ENCODE measurements around the gene NCAM2. TPM values are rescaled to one million over a fixed set of nuclear protein-coding genes. Genes with fewer than 3 reads are reported as not detected.

Gene NCAM2
- polyA plus RNA-seq, 3 donors: not detected

- H3K36me3 Mint-ChIP-seq: no peaks in the 10 kb centered on the region
- H3K27me3 Mint-ChIP-seq (ENCODE audit: low read depth in 3 of 3): no peaks in the 10 kb centered on the region
- H3K4me3 ChIP-seq (replicated peaks in 1 of 3; ENCODE audit: low read depth in 2 of 3, low read length in 3 of 3): no peak overlapping the region
- WGBS (ENCODE audit: insufficient coverage): no CpG with 5 or more reads among the region's 2 CpGs
- H3K9ac ChIP-seq (ENCODE audit: insufficient read depth, low read length, poor library complexity, severe bottlenecking): no peak overlapping the region
- H3K79me2 ChIP-seq (ENCODE audit: insufficient read depth, low read length): no peaks in the 10 kb centered on the region
- no peak overlapping the region for H3K4me2 ChIP-seq (replicated peaks; ENCODE audit: extremely low read depth, low read length, poor library complexity, severe bottlenecking)
- no peak for DNase-seq
- H3K27ac ChIP-seq (ENCODE audit: low read depth in 1 of 2, low read length in 2 of 2): no peak overlapping the region
- H3K9me3 ChIP-seq (replicated peaks in 1 of 2; ENCODE audit: control insufficient read depth in 1 of 2, insufficient read depth in 1 of 2, low read length in 2 of 2): no peaks in the 10 kb centered on the region
- no peaks in the 10 kb centered on the region for H3K4me1 Mint-ChIP-seq
- no peaks in the 10 kb centered on the region for H3K4me1 ChIP-seq (ENCODE audit: control insufficient read depth in 1 of 2, insufficient read depth in 2 of 2, low read length in 2 of 2)
- no peaks in the 10 kb centered on the region for H4K20me1 ChIP-seq (ENCODE audit: insufficient read depth, low read length)
- no peak overlapping the region for H2AFZ ChIP-seq (ENCODE audit: insufficient read depth, low read depth, low read length, poor library complexity, severe bottlenecking)
- no peaks in the 10 kb centered on the region for H3K36me3 ChIP-seq (replicated peaks in 1 of 2; ENCODE audit: control insufficient read depth in 1 of 2, insufficient read depth in 2 of 2, low read length in 2 of 2)
- TF ChIP-seq CTCF (IDR thresholded peaks at IDR 0.05): no peak
- intact Hi-C loops (cut with micrococcal nuclease): no loop called here
- peaks cover 0 to 5% (median 0%) of the 10 kb centered on the region in 7 donors for H3K9me3 Mint-ChIP-seq
- H3K27ac Mint-ChIP-seq: no peak overlapping the region
- H3K4me3 Mint-ChIP-seq: no peak overlapping the region
- H3K27me3 ChIP-seq (ENCODE audit: control insufficient read depth in 2 of 2, insufficient read depth in 2 of 2, low read length in 2 of 2): no peaks in the 10 kb centered on the region
These were observed 299.0 kb downstream of the NCAM2 start for GRCh38 chr21:21297211-21297610.

- no peak for TF ChIP-seq CTCF (IDR thresholded peaks at IDR 0.05)
- Histone ChIP-seq H3K9me3 (replicated peaks in 1 of 2; ENCODE audit: control insufficient read depth in 1 of 2, insufficient read depth in 1 of 2, low read length in 2 of 2) (no peaks in the 10 kb centered on the region), H3K9ac (ENCODE audit: insufficient read depth, low read length, poor library complexity, severe bottlenecking) (no peak overlapping the region), H4K20me1 (ENCODE audit: insufficient read depth, low read length) (no peaks in the 10 kb centered on the region), H3K4me1 (ENCODE audit: control insufficient read depth in 1 of 2, insufficient read depth in 2 of 2, low read length in 2 of 2) (no peaks in the 10 kb centered on the region), H3K36me3 (replicated peaks in 1 of 2; ENCODE audit: control insufficient read depth in 1 of 2, insufficient read depth in 2 of 2, low read length in 2 of 2) (no peaks in the 10 kb centered on the region), H3K4me3 (replicated peaks in 1 of 3; ENCODE audit: low read depth in 2 of 3, low read length in 3 of 3) (no peak overlapping the region), H3K27me3 (ENCODE audit: control insufficient read depth in 2 of 2, insufficient read depth in 2 of 2, low read length in 2 of 2) (no peaks in the 10 kb centered on the region), H3K79me2 (ENCODE audit: insufficient read depth, low read length) (no peaks in the 10 kb centered on the region), H3K27ac (ENCODE audit: low read depth in 1 of 2, low read length in 2 of 2) (no peak overlapping the region), H2AFZ (ENCODE audit: insufficient read depth, low read depth, low read length, poor library complexity, severe bottlenecking) (no peak overlapping the region), H3K4me2 (replicated peaks; ENCODE audit: extremely low read depth, low read length, poor library complexity, severe bottlenecking) (no peak overlapping the region)
- peaks cover 0 to 2% (median 0%) of the 10 kb centered on the region in 3 donors for H3K27me3 Mint-ChIP-seq (ENCODE audit: low read depth in 3 of 3)
- no peaks in the 10 kb centered on the region for H3K4me1 Mint-ChIP-seq
- H3K27ac Mint-ChIP-seq: no peak overlapping the region
- H3K9me3 Mint-ChIP-seq: no peaks in the 10 kb centered on the region
- H3K36me3 Mint-ChIP-seq: no peaks in the 10 kb centered on the region
- H3K4me3 Mint-ChIP-seq: no peak overlapping the region
- intact Hi-C loops (cut with micrococcal nuclease): no loop called here
- DNase-seq: no peak
- WGBS (ENCODE audit: insufficient coverage): no CpG with 5 or more reads among the region's 2 CpGs
These were observed 302.8 kb downstream of the NCAM2 start for GRCh38 chr21:21301013-21301412.

Measured in CD14-positive monocyte (primary cell).